ENCODE measurements around the gene HIPK1.

- TF ChIP-seq GATA2 (IDR thresholded peaks at IDR 0.05; ENCODE audit: low read depth, low read length) (no peak), GATA3 (IDR thresholded peaks at IDR 0.05; ENCODE audit: low read depth, low read length) (no peak)
Observed at GRCh38 chr1:113998361-113998760, 69.2 kb downstream of the HIPK1 start.

Measured in SH-SY5Y (cell line).